Eye (tissue), 1 donor: ENCODE measurements around the gene CFAP61.

Experiments
- DNase-seq: peaks from one replicate; pipeline ENCODE4 v3.0.0-alpha.2; 2015

Gene CFAP61

DNA sequence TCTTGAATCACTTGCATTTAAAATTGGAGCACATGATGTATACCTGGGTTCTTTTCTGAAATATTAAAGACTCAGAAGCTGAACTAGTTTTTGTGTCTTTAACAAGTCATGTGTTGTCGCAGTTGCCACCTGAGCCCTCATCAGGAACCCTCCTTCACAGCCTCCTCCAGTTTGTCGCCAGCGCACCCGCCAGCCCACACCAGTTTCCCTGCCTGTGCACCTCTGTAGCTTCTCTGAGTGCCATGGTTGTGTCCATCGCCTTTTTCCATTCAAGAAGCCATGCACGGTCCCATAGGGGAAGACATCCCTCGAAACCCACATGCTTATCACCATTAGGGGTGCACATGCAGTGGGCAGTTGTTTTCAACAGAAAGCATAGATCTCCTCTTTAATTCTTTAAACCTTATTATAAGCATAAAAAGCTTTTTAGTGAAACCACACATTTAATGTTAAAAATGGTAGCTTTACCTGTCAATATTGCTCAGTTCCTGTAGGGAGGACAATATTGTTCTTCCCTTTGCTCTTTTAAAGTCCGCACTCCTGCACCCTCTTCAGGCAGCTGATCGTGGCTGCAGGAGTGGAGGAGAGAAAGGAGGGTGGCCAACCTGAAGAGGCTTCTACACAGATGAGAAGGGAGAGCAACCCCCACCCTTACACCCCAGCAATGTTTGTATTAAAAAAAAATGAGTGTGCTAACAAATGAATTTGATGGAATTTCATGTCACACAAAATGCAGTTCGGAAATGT, 121.9 kb downstream of the CFAP61 start:
- DNase-seq = no peak

DNA sequence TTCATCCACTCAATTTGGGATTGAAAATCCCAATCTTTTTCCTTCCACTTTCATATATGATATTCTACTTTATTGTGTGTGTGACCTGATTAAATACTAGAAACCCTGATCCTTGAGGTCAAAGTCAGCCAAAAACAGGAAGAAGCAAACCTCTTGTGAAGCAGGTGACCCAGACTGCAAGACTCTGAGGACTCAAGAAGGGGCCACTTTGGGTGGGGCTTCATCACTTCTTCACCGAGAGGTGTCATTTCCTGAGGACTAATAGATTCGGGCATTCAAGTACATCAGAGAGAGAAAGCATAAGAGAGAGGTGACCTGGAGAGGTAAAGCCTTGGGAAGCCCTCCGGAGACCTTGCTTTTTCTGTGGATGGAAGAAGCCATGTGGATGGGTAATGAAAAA, 129.0 kb downstream of the CFAP61 start:
- DNase-seq = no peak

DNA sequence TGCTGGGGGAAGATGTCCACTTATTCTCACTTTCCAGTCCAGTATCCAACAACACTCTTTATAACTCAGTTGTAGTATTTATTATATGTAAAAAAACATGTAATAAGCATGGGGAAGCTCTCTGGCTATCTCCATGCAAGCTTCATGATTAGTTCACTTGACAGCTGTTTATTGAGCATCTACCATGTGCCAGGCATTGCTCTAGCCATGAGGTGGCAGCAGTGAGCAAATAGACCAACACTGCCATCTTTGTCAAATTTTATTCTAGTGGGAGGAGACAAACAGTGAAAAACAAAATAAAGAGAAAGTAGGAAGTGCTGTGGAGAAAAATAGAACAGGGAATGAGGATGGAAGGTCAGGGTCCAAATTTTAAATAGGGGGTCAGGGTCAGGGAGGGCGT, 131.8 kb downstream of the CFAP61 start:
- no peak for DNase-seq

DNA sequence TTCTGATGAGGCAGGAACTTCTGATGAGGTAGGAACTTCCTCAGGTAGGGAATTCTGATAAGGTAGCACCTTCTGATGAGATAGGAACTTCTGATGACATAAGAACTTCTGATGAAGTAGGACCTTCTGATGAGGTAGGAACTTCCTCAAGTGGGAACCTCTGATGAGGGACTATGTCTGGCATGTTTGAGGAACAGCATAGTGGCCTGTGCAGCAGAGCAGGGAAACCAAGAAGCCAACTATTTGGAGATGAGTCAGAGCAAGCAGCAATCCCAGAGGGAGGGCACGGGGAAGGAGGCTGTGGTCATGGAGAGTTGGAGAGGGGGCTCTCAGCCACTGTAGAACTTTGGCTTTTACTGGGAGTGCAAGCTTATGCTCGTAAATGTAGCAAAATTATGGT, 132.4 kb downstream of the CFAP61 start:
- no peak for DNase-seq

DNA sequence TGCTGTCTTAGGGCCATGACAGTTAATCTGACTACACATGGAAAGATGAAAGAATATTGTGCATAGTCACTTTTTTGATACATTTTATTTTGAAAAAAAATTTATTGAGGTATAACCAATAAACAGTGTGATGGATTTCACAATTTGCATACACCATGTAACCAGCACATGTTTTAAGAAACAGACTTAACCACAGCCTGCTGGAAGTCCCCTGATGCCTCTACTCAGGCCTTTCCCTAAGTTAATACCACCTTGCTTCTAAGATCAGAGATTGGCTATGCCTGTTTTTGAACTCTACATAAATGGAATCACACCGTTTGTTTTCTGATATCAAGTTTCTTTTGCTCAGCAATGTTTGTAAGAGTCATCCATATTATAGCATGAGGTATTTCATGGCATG, 136.3 kb downstream of the CFAP61 start:
- DNase-seq = no peak

DNA sequence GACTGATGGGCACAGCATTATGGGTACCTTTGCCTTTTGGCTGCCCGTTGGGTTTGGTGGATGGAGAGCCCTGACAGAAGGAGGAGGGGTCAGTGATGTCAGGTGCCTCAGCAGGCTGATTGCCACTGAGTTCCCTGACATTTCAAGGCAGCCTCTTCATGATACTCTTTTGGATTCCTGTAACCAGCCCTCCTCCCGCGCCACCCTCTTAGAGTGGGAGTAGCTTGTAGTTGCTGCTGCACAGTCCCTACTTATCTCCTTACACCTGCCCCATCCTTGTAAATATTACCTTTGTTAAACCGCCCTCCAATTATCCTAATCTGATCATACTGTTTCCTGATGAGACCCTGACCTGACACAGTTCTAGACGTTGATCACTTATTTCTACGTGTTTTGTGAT, 140.0 kb downstream of the CFAP61 start:
- no peak for DNase-seq

DNA sequence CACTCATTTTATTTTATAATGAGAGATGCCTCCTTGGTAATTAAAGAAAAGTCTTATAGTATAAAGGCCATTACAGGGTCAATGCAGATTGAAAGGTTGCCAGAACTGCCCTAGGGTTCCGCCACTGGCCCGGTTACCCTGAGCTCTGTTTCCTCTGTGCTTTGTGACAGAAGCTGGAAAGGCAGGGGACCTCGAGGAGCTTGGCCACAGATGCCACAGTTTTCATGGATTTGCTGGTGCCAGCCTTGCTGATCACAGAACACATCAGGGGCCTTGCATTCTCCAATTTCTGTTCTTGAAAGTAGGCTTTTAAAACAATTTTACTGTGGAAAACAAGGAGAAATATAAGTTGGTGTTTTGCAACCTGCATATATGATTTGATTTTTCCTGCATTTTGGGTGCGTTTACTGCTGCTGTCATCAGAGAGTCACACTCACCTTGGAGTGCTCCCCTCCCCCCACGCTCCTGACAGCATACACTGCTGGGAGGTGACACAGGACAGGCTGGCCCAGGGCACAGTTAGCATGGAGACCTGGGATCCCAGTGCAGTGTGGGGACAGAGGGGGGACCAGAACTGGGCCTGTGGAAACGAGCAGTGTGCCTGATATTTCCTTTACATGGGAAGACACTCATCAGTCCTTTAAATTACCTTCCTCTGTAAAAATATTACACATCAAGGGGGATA, 142.8 kb downstream of the CFAP61 start:
- DNase-seq = no peak

DNA sequence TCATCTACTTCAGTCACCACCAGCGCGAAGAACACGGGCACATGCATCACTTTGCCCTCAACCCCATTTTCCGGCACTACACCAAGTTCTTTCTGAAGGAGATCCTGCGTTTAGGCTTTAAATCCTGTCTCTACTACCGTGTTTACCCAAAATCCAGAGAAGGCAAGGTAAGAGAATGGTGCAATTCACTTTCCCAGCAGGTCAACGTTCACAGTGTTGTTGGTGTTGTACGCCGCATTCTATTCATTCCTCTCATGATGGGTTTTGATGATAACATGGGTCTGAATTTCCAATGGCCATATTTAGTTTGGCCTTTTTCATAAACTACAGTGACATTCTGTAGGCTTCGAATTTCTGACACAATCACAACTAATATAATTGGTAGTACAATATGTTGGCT, 144.3 kb downstream of the CFAP61 start:
- DNase-seq = no peak

DNA sequence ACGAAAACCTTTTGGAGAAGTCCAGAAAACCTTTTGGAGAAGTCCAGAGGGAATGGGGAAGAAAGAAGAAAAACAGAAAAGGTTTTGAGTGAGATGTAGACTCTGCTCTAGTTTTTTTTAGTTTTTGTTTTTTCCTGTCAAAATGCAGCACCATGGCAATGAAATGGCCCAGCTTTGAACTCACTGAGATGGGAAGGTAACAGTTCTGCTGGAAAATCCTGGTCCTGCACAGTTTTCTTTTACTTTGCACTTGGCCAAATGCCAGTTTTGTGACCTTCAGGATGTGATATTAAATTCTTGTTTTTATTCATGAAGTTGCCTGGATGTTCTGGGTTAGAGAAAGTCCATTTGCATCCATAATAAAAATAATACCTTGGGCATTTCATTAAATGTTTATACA, 145.7 kb downstream of the CFAP61 start:
- DNase-seq = no peak

DNA sequence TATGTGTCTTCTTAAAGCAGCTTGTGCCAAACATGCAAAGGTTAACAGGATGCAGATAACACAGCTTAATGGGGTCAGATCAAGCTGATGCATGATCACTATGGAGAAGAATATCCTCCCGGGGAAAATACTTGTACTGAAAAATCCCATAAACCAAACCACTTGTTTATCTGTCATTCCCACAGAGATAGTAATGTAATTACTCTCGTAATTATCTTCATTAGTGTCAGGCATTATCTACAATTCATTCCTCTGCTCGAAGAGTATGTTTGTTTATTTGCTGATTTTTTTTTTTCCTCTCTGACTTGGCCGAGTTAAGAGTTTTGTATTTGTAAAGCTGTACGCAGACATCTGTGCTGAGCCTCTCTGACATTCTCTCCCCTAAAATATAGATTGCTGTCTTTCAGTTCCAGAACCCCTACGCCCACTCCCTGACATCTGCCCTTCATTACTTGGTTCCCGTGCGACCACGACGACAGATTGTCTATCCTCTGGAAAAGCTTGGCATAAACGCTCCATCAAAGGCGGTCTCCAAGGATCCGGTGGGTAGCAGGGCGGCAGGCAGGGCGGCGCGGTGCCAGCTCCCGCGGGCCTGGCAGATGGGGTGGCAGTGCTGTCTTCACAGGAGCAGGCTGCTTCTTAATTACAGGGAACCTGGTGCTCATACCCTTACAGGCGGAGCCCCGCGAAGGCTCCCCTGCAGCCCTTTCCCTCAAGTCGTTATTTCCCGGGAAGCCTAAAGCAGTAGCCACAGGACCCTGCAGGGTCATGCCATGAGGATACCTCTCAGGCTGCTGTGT, 147.2 kb downstream of the CFAP61 start:
- no peak for DNase-seq

DNA sequence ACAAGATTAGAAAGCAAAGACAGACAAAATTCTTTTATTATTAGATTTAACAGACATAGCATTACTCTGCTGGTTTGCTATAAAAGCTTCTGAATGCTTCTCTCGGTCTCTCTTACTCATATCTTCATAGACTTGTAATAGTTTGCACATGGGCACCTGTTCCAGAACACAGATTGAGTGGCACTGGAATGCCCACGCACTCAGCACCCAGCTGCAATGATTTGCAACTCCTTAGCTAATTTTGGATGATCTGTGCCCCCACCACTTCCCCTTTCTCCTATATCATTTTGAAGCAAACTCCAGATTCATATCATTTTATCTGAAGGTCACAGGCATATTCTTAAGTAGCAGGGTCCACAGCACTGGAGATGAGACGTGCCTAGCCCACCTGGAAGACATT, 148.8 kb downstream of the CFAP61 start:
- DNase-seq = no peak

DNA sequence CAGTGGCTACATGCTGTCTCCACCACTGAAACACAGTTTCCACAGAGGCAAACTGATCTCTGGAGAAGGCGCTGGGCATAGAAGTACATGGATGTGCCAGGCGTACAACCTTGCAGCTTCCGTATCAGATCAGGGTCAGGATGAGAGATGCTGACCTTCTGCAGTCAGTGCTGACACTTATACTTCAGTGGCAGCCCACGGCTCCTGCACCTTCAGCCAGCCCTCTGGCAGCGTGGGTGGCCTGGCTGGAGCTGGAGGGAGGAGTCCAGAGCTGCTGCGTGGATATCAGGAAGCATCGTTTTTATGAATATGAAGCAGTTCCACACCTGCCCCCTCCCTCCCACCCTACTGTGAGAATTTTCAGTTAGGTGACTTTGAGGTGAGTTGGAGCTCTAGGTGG, 149.3 kb downstream of the CFAP61 start:
- no peak for DNase-seq

DNA sequence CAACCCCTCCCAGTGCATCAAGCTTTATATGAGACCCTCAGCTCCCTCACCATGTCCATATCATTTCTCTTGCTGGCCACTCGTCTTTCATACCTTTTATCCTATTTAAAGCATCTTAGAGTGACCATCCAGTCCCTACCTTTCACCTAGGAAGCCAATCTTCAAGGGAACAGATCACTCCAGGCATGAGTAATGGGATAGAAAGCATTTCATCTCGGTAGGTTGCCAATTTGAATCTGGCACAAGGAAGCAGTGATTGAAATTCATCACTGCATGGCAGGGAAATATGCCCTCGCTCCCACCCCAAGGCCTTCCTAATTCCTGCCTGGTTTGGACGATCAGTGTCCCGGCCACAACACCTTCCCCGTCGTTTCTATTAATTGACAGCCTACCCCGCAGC, 150.4 kb downstream of the CFAP61 start:
- DNase-seq = no peak

DNA sequence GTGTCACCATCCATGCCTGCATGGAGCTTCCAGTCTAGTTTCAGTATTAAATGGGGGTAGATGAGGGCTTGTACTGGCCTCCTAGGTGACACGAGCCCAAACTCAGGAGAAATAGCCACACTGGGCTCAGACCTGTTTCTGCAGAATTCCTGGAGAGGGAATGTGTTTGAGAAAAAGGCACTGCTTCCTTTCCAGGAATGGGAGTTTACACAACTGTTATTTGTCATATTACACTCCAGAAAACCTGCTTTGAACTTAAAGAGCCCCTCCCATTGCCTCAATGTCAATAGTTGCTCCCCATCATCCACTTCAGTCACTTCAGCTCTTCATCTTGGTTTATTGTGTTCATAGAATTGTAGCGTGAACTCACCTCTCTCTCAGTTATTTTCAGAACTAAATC, 151.5 kb downstream of the CFAP61 start:
- no peak for DNase-seq

DNA sequence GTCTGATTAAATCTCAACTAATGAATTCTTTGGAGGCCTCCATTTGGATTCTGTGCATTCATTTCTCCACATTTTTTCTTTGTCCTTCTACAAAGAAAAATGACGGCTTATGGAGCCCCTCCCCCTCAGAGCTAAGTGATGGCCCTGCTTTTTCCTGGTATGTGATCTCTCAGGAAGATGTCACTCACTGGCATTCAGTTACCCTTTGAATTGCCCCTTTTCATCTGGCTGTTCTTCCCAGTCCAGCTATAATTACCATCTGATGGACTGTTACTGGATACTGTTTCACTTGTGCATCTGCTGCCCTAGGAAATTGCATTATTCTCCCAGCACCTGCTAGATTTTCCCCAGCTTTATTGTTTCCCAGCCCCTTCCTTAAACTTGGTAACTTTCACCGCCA, 151.9 kb downstream of the CFAP61 start:
- DNase-seq = no peak

DNA sequence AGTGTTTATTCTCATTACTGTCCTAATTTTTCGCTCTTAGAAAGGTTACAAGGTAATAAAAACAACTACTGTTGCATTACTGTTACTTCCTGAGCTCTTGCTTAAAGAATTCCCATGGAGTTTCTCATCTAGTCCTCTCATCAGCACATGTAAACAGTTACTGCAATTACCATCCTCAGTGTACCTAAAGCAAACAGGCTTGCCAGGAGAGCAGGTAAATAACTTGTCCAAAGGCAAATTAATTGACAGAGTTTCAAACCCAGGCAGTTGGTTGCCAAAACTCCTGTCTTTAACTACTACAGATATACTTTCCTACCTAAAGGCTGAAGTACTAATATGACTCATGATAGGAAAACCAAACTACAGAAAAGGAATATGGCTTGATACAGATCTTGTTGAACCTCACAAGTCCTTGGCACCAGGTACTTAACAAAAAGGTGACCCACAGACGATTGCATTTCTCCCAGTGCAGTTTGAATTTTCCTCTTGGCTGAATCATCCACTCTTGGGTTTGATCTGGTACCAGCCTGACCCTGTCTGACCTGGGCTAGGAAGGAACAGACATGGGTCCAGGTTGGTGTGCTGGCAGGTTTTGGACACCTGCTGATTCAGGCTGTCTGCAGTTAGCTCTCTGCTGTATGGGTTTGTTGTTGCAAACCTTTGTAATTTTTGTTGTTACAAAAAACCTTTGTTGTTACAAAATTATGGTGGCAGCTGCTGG, 153.0 kb downstream of the CFAP61 start:
- no peak for DNase-seq

DNA sequence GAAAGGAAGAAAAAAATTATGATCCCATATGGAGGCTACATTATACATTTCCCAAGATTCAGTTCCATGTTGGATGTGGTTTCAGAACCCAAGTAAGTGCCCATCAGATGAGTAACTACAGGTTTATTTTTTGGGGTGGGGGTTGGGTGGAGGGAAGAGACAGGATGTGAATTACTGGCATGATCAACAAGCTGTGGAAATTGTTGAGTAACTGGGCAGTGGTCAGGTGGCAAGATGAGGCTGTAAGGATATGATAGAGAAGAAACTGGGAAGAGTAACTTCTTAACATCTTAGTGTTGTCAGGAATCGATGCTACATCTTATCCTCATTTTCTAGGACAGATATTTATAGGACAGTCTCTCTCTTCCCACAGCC, 153.5 kb downstream of the CFAP61 start:
- no peak for DNase-seq

DNA sequence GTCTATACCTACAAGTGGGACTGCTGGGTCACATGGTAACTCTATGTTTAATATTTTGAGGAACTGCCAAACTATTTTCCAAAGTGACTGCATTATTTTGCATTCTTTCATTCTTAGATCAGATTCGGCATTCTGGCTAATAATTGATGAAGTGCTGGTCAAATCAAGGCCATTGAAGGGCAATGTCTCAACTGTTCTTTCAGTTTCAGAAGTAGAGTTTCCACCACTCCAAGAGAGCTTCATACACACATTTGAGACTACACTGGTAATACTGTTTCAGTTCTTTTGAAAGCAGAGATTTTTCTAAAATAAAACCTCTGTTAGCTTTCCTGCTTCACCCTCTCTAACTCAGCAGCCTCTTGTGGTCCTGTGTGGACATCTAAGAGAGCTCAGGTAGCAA, 154.5 kb downstream of the CFAP61 start:
- no peak for DNase-seq

DNA sequence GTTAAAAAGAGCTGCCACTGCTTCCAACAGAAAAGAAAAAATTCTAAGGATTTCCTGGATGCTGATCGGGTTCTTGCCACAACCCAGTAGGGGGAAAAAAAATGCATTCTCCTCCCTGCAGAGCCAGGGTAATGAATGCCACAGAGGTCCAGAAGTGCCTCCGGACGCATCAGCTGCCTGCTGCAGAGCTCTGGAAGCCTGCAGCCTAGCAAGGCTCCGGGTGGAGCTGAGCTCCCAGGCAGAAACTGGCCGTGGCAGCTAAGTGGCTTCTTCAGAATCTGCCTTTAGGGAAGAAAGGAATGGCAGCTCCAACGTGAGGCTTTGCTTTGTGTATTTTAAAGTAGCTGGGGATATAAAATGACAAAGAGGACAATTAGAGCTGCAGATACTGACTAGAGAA, 155.0 kb downstream of the CFAP61 start:
- DNase-seq = peak; percentile 71

DNA sequence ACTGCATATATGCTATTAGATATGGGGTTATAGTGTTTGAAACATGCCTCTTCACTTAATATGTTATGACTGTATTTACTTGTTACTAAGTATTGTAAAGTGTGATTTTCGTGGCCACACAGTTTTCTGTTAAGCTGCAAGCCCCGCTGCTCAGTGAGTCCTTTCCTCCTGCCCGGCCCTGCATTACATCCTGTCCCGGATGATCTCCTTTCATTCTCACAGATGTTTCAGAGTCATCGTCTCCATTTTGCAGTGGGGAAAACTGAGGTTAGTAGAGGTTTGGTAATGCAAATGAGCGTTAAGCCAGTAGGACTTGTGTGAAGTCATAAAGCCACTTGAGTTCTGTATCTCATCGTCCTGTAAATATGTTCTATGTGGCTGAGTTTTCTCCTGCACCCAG, 155.5 kb downstream of the CFAP61 start:
- DNase-seq = no peak

DNA sequence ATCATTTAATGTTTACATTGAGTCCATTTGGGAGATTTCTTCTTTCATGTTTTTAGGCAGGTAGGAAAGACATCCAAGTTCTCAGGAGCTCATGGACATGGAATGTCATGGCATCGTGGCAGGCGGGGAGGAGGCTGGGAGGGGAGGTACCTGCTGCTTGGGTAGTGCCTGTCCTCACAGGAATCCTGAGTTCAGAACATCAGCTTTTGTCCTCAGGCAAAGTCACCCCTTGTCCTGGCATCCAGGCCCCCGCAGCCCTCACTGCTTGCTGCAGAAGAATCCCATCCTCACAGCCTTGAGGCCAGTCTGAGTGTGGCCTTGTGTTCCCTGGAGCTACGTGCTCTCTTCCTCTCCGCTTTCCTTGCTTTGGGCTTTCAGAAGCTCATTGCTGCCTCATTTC, 157.4 kb downstream of the CFAP61 start:
- DNase-seq = no peak

DNA sequence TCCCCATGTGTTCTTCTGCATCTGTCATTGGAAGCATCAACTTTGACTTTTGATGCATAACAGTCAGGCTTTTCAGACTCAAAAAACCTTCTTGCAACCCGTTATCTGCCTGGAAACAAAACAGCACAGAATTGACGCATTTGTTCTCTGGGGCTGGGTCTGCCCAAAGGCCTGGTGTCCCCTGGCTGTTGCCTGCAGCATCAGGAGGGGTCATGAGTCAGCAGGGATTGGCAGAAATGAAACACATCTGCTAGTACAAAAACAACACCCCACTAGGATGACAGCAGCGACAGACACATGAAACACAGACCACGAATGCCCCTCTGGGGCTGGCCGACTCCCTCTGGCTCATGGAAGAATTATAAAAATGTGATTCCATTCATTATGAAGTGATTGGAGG, 158.0 kb downstream of the CFAP61 start:
- no peak for DNase-seq

DNA sequence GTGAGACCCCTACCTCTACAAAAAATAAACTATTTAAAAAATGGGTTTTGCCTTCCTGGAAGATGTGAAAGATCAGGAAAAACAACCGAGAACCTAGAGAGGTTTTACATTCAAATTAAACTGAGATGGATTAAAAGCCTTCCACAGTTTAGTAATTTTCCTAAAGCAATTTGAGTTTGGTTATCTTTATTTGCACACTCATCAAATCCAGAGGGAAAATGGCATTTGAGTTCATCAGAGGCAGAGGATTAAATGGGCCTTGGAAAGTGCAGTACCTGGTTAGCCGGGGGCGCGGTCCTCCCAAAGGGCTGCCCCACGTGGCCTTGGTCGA, 158.6 kb downstream of the CFAP61 start:
- DNase-seq = no peak
